Measurements from ENCODE around the gene CROCC.

The CROCC gene

GRCh38 chr1:16991571-16991970 is 69.8 kb downstream of the CROCC start:
- no peak for DNase-seq

GRCh38 chr1:16992102-16992501 is 70.4 kb downstream of the CROCC start:
- no peak for DNase-seq

- DNase-seq: no peak
Observed at GRCh38 chr1:16992675-16993074, 70.9 kb downstream of the CROCC start.

- no peak for DNase-seq
Observed at GRCh38 chr1:16993521-16994038, 71.8 kb downstream of the CROCC start.

- DNase-seq: no peak
Observed at GRCh38 chr1:16996845-16997244, 75.1 kb downstream of the CROCC start.

GRCh38 chr1:16998589-16998988 is 76.9 kb downstream of the CROCC start:
- DNase-seq: no peak

- no peak for DNase-seq
Observed at GRCh38 chr1:16999863-17000262, 78.1 kb downstream of the CROCC start.

GRCh38 chr1:17001760-17002523 is 80.2 kb downstream of the CROCC start:
- no peak for DNase-seq

GRCh38 chr1:17002524-17002902 is 80.8 kb downstream of the CROCC start:
- no peak for DNase-seq

- no peak for DNase-seq
Observed at GRCh38 chr1:17004466-17005364, 83.0 kb downstream of the CROCC start.

- DNase-seq: no peak
Observed at GRCh38 chr1:17005365-17005740, 83.6 kb downstream of the CROCC start.

- DNase-seq: no peak
Observed at GRCh38 chr1:17007121-17007520, 85.4 kb downstream of the CROCC start.

- DNase-seq: no peak
Observed at GRCh38 chr1:17008208-17008855, 86.6 kb downstream of the CROCC start.

GRCh38 chr1:17009706-17010105 is 88.0 kb downstream of the CROCC start:
- no peak for DNase-seq

GRCh38 chr1:17011092-17011438 is 89.3 kb downstream of the CROCC start:
- no peak for DNase-seq

GRCh38 chr1:17011439-17012307 is 89.9 kb downstream of the CROCC start, which contains the start of gene ATP13A2:
ATP13A2 (minus strand) TSS chr1:17011928; CDS start chr1:17011738, 190 bp downstream.
- DNase-seq: peak; percentile 79

GRCh38 chr1:17012775-17013490 is 91.2 kb downstream of the CROCC start:
- no peak for DNase-seq

GRCh38 chr1:17013491-17014320 is 92.0 kb downstream of the CROCC start:
- DNase-seq: no peak

- DNase-seq: no peak
Observed at GRCh38 chr1:17014671-17015567, 93.2 kb downstream of the CROCC start.

GRCh38 chr1:17016317-17016661 is 94.6 kb downstream of the CROCC start:
- no peak for DNase-seq

Data from NCI-H1436 (cell line).